SW 1271 (cell line): ENCODE results near the gene TMPRSS11A.

Experiments
- DNase-seq, 2 experiments: peaks; one replicate each; lab custom pipeline; 2025; lab: John Stamatoyannopoulos, UW

Gene TMPRSS11A

GRCh38 chr4:67869580-67870190 lies 93.6 kb downstream of the TMPRSS11A start:
- no peak for DNase-seq

GRCh38 chr4:67861513-67861912 lies 101.8 kb downstream of the TMPRSS11A start:
- no peak for DNase-seq
